Smooth muscle cell (in vitro differentiated cells): ENCODE data around the gene PRELP. TPM values are rescaled to one million over a fixed set of nuclear protein-coding genes. Genes with fewer than 3 reads are reported as not detected.
A peak's percentile ranks its signal among the peaks of the same experiment; 100 is the strongest.

Experiments
- DNase-seq: peaks from one replicate; lab custom pipeline; 2025; ENCODE audit not compliant: unreplicated experiment; lab: John Stamatoyannopoulos, UW
- H2AFZ ChIP-seq: fragments of 200-600 bp; sonication (generic); 2 replicates; pipeline ENCODE4 v1.6.0; 2016; ENCODE audit warnings: antibody characterized with exemption, low read depth, mild to moderate bottlenecking
- H3F3A ChIP-seq: fragments of 200-600 bp; sonication (generic); 2 replicates; pipeline ENCODE4 v1.6.0; 2017; ENCODE audit warnings: antibody characterized with exemption, low read depth
- H3K27ac ChIP-seq: fragments of 200-600 bp; sonication (generic); 2 replicates; pipeline ENCODE4 v1.5.1; 2016; ENCODE audit warnings: low read depth, mild to moderate bottlenecking
- H3K27me3 ChIP-seq: fragments of 200-600 bp; sonication (generic); 2 replicates; pipeline ENCODE4 v1.6.1; 2016; ENCODE audit warnings: low read depth, mild to moderate bottlenecking
- H3K36me3 ChIP-seq: fragments of 200-600 bp; sonication (generic); 2 replicates; pipeline ENCODE4 v1.5.1; 2016; ENCODE audit warnings: low read depth
- H3K4me1 ChIP-seq: fragments of 200-600 bp; sonication (generic); 2 replicates; pipeline ENCODE4 v1.5.1; 2016; ENCODE audit warnings: low read depth
- H3K4me2 ChIP-seq: fragments of 200-600 bp; sonication (generic); 2 replicates; pipeline ENCODE4 v1.6.0; 2016; ENCODE audit warnings: mild to moderate bottlenecking
- H3K4me3 ChIP-seq: fragments of 200-600 bp; sonication (generic); 2 replicates; pipeline ENCODE4 v1.5.1; 2016; ENCODE audit warnings: mild to moderate bottlenecking
- H3K79me2 ChIP-seq: fragments of 200-600 bp; sonication (generic); 2 replicates; pipeline ENCODE4 v1.6.0; 2016; ENCODE audit warnings: low read depth, mild to moderate bottlenecking
- H3K9ac ChIP-seq: fragments of 200-600 bp; sonication (generic); 2 replicates; pipeline ENCODE4 v1.6.0; 2016; ENCODE audit warnings: low read depth
- H3K9me3 ChIP-seq: fragments of 200-600 bp; sonication (generic); replicated peaks from 2 replicates; pipeline ENCODE4 v1.5.1; 2016; ENCODE audit warnings: low read depth
- H4K20me1 ChIP-seq: fragments of 200-600 bp; sonication (generic); 2 replicates; pipeline ENCODE4 v1.6.0; 2016; ENCODE audit warnings: low read depth
- CTCF ChIP-seq: fragments of 200-600 bp; sonication (generic); IDR thresholded peaks from 2 replicates; pipeline ENCODE4 v1.5.1; 2017; ENCODE audit warnings: borderline replicate concordance, mild to moderate bottlenecking, antibody characterized with exemption; ENCODE audit not compliant: insufficient read depth, poor library complexity, severe bottlenecking
- WGBS: methylation state at CpG from one replicate; pipeline ENCODE4 v1.1.7; 2016; ENCODE audit warnings: low lambda C conversion rate; 5-methylcytosine and 5-hydroxymethylcytosine counted together
- polyA plus RNA-seq: library from polyadenylated mRNA; unstranded; fragments of >200 nt; fragmentation: Nextera tagmentation; extraction: Ambion mirVana; gene quantifications from 2 replicates; pipeline ENCODE4 v1.2.1, GENCODE V29; 2016
- total RNA-seq: library from RNA; depleted of rRNA; stranded (reverse); fragments of >200 nt; gene quantifications from 2 replicates; pipeline ENCODE4 v1.2.3, GENCODE V29; 2014

PRELP gene
- total and polyA plus RNA-seq, 2 experiments from 2014 or later, result 0.04 to 2.1 TPM

GRCh38 chr1:203504400-203505250, 29.0 kb downstream of the PRELP start:
- 39% methylated on average over 12 of the region's 12 CpGs for WGBS
- peak; percentile 80 for TF ChIP-seq CTCF
- Histone ChIP-seq H3K36me3 (no peaks in the 10 kb centered on the region), H3K27ac (no peak overlapping the region), H3F3A (peaks cover 8% of the 10 kb centered on the region), H3K4me2 (no peak overlapping the region), H3K79me2 (no peaks in the 10 kb centered on the region), H4K20me1 (no peaks in the 10 kb centered on the region), H3K4me3 (no peak overlapping the region), H2AFZ (no peak overlapping the region), H3K4me1 (peaks cover 21% of the 10 kb centered on the region), H3K27me3 (no peaks in the 10 kb centered on the region), H3K9me3 (no peaks in the 10 kb centered on the region), H3K9ac (no peak overlapping the region)
- DNase-seq, result peak; percentile 38

GRCh38 chr1:203505526-203506204, 30.1 kb downstream of the PRELP start:
- WGBS, result 82% methylated on average over 8 of the region's 8 CpGs
- no peaks in the 10 kb centered on the region for H3K9me3 ChIP-seq
- no peak for DNase-seq
- no peak overlapping the region for H3K4me2 ChIP-seq
- peaks cover 21% of the 10 kb centered on the region for H3K4me1 ChIP-seq
- H3K27ac ChIP-seq, result no peak overlapping the region
- TF ChIP-seq CTCF, result no peak
- peaks cover 8% of the 10 kb centered on the region for H3F3A ChIP-seq
- no peaks in the 10 kb centered on the region for H3K27me3 ChIP-seq
- H3K9ac ChIP-seq, result no peak overlapping the region
- no peak overlapping the region for H3K4me3 ChIP-seq
- no peak overlapping the region for H2AFZ ChIP-seq
- H3K36me3 ChIP-seq, result no peaks in the 10 kb centered on the region
- H4K20me1 ChIP-seq, result no peaks in the 10 kb centered on the region
- H3K79me2 ChIP-seq, result no peaks in the 10 kb centered on the region

- H2AFZ ChIP-seq, result peak overlapping the region; percentile 7
- H3F3A ChIP-seq, result peaks cover 8% of the 10 kb centered on the region
- 60% methylated on average over 6 of the region's 6 CpGs for WGBS
- H3K4me1 ChIP-seq, result peaks cover 26% of the 10 kb centered on the region
- no peaks in the 10 kb centered on the region for H3K27me3 ChIP-seq
- H3K4me3 ChIP-seq, result no peak overlapping the region
- no peaks in the 10 kb centered on the region for H3K79me2 ChIP-seq
- no peak for TF ChIP-seq CTCF
- no peak overlapping the region for H3K9ac ChIP-seq
- H3K36me3 ChIP-seq, result no peaks in the 10 kb centered on the region
- no peaks in the 10 kb centered on the region for H3K9me3 ChIP-seq
- no peak overlapping the region for H3K4me2 ChIP-seq
- DNase-seq, result no peak
- H3K27ac ChIP-seq, result no peak overlapping the region
- H4K20me1 ChIP-seq, result no peaks in the 10 kb centered on the region
Observed at GRCh38 chr1:203506858-203507626, 31.4 kb downstream of the PRELP start.
